Endothelial cell of umbilical vein (primary cell): ENCODE data around the gene PPP3CA. TPM values are rescaled to one million over a fixed set of nuclear protein-coding genes. Genes with fewer than 3 reads are reported as not detected.

Experiments used
- BruUV-seq: library from RNA; stranded (reverse); fragments of 400-500 nt; replicated peaks from 2 replicates; lab custom pipeline; 2021; lab: Mats Ljungman, UMichigan
- CTCF ChIA-PET: fragments of 300-600, 350-600 bp; sonication (Branson Sonifier 250); formaldehyde crosslinking; loops from one replicate; lab custom pipeline; 2021; ENCODE audit warnings: antibody characterized with exemption, inconsistent platforms; lab: Charles Lee
- POLR2A ChIA-PET: fragments of 300-600, 350-600 bp; sonication (Branson Sonifier 250); formaldehyde crosslinking; loops from one replicate; lab custom pipeline; 2021; ENCODE audit warnings: antibody characterized with exemption, inconsistent platforms; lab: Charles Lee
- DNase-seq: peaks from one replicate; pipeline ENCODE4 v3.0.0-alpha.2; 2011; ENCODE audit warnings: low read depth, low spot score
- FAIRE-seq: peaks from 2 replicates; lab custom pipeline; 2011; peaks lifted over from hg19 to GRCh38; lab: Jason Lieb, UNC
- H2AFZ ChIP-seq: 2 replicates; pipeline ENCODE4 v1.6.0; 2012; ENCODE audit warnings: low read depth, low read length, control low read depth, inconsistent platforms
- H3K27ac ChIP-seq: 2 replicates; pipeline ENCODE4 v1.5.1; 2011; ENCODE audit warnings: low read depth, mild to moderate bottlenecking, control low read depth, low read length, moderate library complexity; ENCODE audit not compliant: insufficient read depth
- H3K27me3 ChIP-seq, 2 experiments: 2 replicates each; pipeline versions ENCODE4 v1.6.0 to v1.6.1; 2011; ENCODE audit warnings: low read length in 2 of 2, mixed read lengths in 1 of 2; ENCODE audit not compliant: control insufficient read depth in 2 of 2, insufficient read depth in 2 of 2
- H3K36me3 ChIP-seq, 2 experiments: 2 replicates in 1 of 2; 3 replicates in 1 of 2; pipeline ENCODE4 v1.5.1; 2011; ENCODE audit warnings: low read length in 2 of 2, mild to moderate bottlenecking in 1 of 2, moderate library complexity in 1 of 2; ENCODE audit not compliant: control insufficient read depth in 2 of 2, insufficient read depth in 2 of 2; ENCODE audit errors: extremely low read depth in 1 of 2
- H3K4me1 ChIP-seq: 3 replicates; pipeline ENCODE4 v1.5.1; 2011; ENCODE audit warnings: mild to moderate bottlenecking, low read length; ENCODE audit not compliant: control insufficient read depth, insufficient read depth; ENCODE audit errors: extremely low read depth
- H3K4me2 ChIP-seq: 2 replicates; pipeline ENCODE4 v1.6.1; 2011; ENCODE audit warnings: low read length, control low read depth, mixed read lengths; ENCODE audit not compliant: insufficient read depth
- H3K4me3 ChIP-seq, 3 experiments: fragments of 200-600 bp in 1 of 3; sonication (generic), shearing (Covaris generic) in 1 of 3; replicated peaks in 1 of 3; 2 replicates each; pipeline ENCODE4 v1.5.1; 2011 to 2016; ENCODE audit warnings: control low read depth in 3 of 3, low read length in 3 of 3, mild to moderate bottlenecking in 2 of 3, inconsistent platforms in 1 of 3, low read depth in 1 of 3, moderate library complexity in 1 of 3; ENCODE audit not compliant: insufficient read depth in 1 of 3
- H3K79me2 ChIP-seq: 2 replicates; pipeline ENCODE4 v1.6.0; 2012; ENCODE audit warnings: low read length, inconsistent platforms; ENCODE audit not compliant: control insufficient read depth, insufficient read depth
- H3K9ac ChIP-seq: replicated peaks from 2 replicates; pipeline ENCODE3; 2011; ENCODE audit warnings: low read length, control low read depth; ENCODE audit not compliant: insufficient read depth; ENCODE audit errors: extremely low read depth
- H3K9me1 ChIP-seq: replicated peaks from 3 replicates; pipeline ENCODE4 v1.6.0; 2011; ENCODE audit warnings: mild to moderate bottlenecking, low read length; ENCODE audit not compliant: control insufficient read depth, insufficient read depth; ENCODE audit errors: extremely low read depth
- H3K9me3 ChIP-seq: replicated peaks from 2 replicates; pipeline ENCODE4 v1.5.1; 2012; ENCODE audit warnings: low read length, inconsistent platforms; ENCODE audit not compliant: control insufficient read depth, insufficient read depth
- H4K20me1 ChIP-seq: replicated peaks from 2 replicates; pipeline ENCODE3; 2011; ENCODE audit warnings: mild to moderate bottlenecking, low read length; ENCODE audit not compliant: control insufficient read depth, insufficient read depth; ENCODE audit errors: extremely low read depth
- EZH2 ChIP-seq: IDR thresholded peaks from 2 replicates; pipeline ENCODE4 v1.6.1; 2012; ENCODE audit warnings: borderline replicate concordance, low read depth, mild to moderate bottlenecking, moderate library complexity, low read length, inconsistent platforms; ENCODE audit not compliant: severe bottlenecking
- FOS ChIP-seq: IDR thresholded peaks from 2 replicates; pipeline ENCODE4 v1.6.1; 2011; ENCODE audit warnings: mild to moderate bottlenecking, low read length, moderate library complexity, borderline replicate concordance; ENCODE audit not compliant: insufficient read depth
- GATA2 ChIP-seq: IDR thresholded peaks from 2 replicates; pipeline ENCODE4 v1.7.0; 2011; ENCODE audit warnings: low read depth, mild to moderate bottlenecking, moderate library complexity, mixed read lengths, low read length; ENCODE audit not compliant: insufficient read length, insufficient read depth
- JUN ChIP-seq: IDR thresholded peaks from 2 replicates; pipeline ENCODE4 v1.6.1; 2011; ENCODE audit warnings: borderline replicate concordance, low read depth; ENCODE audit not compliant: insufficient read length, insufficient read depth
- MAX ChIP-seq: IDR thresholded peaks from 2 replicates; pipeline ENCODE4 v1.6.1; 2011; ENCODE audit not compliant: insufficient read depth, insufficient read length
- MYC ChIP-seq: IDR thresholded peaks from one replicate; pipeline ENCODE4 v1.6.1; 2011; ENCODE audit warnings: mild to moderate bottlenecking, low read depth, low read length
- POLR2A ChIP-seq: IDR thresholded peaks from 2 replicates; pipeline ENCODE4 v1.6.1; 2012; ENCODE audit warnings: low read depth, mild to moderate bottlenecking, control low read depth, low read length
- POLR2AphosphoS5 ChIP-seq: IDR thresholded peaks from 2 replicates; pipeline ENCODE4 v1.6.1; 2012; ENCODE audit warnings: low read depth, mild to moderate bottlenecking, control low read depth, low read length, moderate library complexity; ENCODE audit not compliant: insufficient read depth
- dilution Hi-C: fragments of 300-500 bp; cut with MboI; formaldehyde crosslinking; loops from one replicate; pipeline ENCODE4 v1.15.0; 2019; ENCODE audit warnings: low sequenced_read_pairs; ENCODE audit not compliant: extremely low pct_ligation_motif_present
- intact Hi-C: fragments of 100-400 bp; cut with micrococcal nuclease; formaldehyde crosslinking; loops from one replicate; pipeline ENCODE4 v1.10.0; 2022
- polyA plus RNA-seq, 4 experiments: library from polyadenylated mRNA; depleted of rRNA in 3 of 4; stranded (reverse) in 3 of 4; unstranded in 1 of 4; fragments of >200 nt; gene quantifications; 2 replicates each; pipeline versions ENCODE4 v1.2.1 to v1.2.3, GENCODE V29; 2011 to 2012; ENCODE audit warnings: missing spikeins in 1 of 4
- total RNA-seq: library from RNA; stranded (reverse); gene quantifications from 2 replicates; pipeline ENCODE4 v1.2.3, GENCODE V29; 2021
- TF ChIP-seq, protein P1 (sequence below), 2 donors: IDR thresholded peaks; 1 replicate in 1 of 2; 2 replicates in 1 of 2; pipeline ENCODE4 v1.5.1; 2011; ENCODE audit warnings: low read length in 2 of 2, mild to moderate bottlenecking in 2 of 2, moderate library complexity in 2 of 2, control low read depth in 1 of 2, inconsistent platforms in 1 of 2, low read depth in 1 of 2; ENCODE audit not compliant: insufficient read depth in 1 of 2; ENCODE audit errors: extremely low read depth in 1 of 2

The PPP3CA gene
- total and polyA plus RNA-seq, 2 donors (not counting 3 experiments of a cell fraction or from before 2014, with no cell fraction given), result 7.0 to 43.3 TPM

GRCh38 chr4:101264993-101265815, 82.1 kb downstream of the PPP3CA start:
- no peak for TF ChIP-seq MYC
- no peak for TF ChIP-seq POLR2A
- TF ChIP-seq, protein P1, sequence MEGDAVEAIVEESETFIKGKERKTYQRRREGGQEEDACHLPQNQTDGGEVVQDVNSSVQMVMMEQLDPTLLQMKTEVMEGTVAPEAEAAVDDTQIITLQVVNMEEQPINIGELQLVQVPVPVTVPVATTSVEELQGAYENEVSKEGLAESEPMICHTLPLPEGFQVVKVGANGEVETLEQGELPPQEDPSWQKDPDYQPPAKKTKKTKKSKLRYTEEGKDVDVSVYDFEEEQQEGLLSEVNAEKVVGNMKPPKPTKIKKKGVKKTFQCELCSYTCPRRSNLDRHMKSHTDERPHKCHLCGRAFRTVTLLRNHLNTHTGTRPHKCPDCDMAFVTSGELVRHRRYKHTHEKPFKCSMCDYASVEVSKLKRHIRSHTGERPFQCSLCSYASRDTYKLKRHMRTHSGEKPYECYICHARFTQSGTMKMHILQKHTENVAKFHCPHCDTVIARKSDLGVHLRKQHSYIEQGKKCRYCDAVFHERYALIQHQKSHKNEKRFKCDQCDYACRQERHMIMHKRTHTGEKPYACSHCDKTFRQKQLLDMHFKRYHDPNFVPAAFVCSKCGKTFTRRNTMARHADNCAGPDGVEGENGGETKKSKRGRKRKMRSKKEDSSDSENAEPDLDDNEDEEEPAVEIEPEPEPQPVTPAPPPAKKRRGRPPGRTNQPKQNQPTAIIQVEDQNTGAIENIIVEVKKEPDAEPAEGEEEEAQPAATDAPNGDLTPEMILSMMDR (IDR thresholded peaks at IDR 0.05; ENCODE audit: extremely low read depth in 1 of 2, insufficient read depth in 1 of 2, low read depth in 1 of 2, low read length in 2 of 2), result no peak
- TF ChIP-seq FOS, result no peak
- no peak for TF ChIP-seq GATA2
- TF ChIP-seq POLR2AphosphoS5, result no peak
- no peak for TF ChIP-seq EZH2
- TF ChIP-seq JUN, result no peak
- no peak for TF ChIP-seq MAX
- POLR2A ChIA-PET, result no interaction called here
- no peaks in the 10 kb centered on the region for H3K36me3 ChIP-seq
- no peaks in the 10 kb centered on the region for H3K9me1 ChIP-seq
- CTCF ChIA-PET, result no interaction called here
- intact Hi-C loops (loop anchor here (5.0 kb wide), 1 partner anchor 152 kb away; no protein-coding TSS in a partner anchor), dilution Hi-C loops (no loop called here)
- peaks cover 7% of the 10 kb centered on the region for H3K79me2 ChIP-seq
- no peak overlapping the region for H3K4me3 ChIP-seq
- H4K20me1 ChIP-seq, result peaks cover 3% of the 10 kb centered on the region
- no peak for FAIRE-seq
- no TSS peak for BruUV-seq
- no peak overlapping the region for H2AFZ ChIP-seq
- no peak overlapping the region for H3K4me2 ChIP-seq
- no peaks in the 10 kb centered on the region for H3K27me3 ChIP-seq
- H3K4me1 ChIP-seq, result peaks cover 13% of the 10 kb centered on the region
- H3K9ac ChIP-seq, result no peak overlapping the region
- no peak overlapping the region for H3K27ac ChIP-seq
- no peak for DNase-seq
- H3K9me3 ChIP-seq, result no peaks in the 10 kb centered on the region
